Loucy (cell line): ENCODE measurements around the gene PIGX.

ENCODE experiments used
- CTCF ChIP-seq: fragments of 200-600 bp; sonication (generic); conservative IDR thresholded peaks from 2 replicates; pipeline ENCODE4 v1.5.1; 2014; ENCODE audit warnings: mild to moderate bottlenecking, antibody characterized with exemption, low read length
- EZH2phosphoT487 ChIP-seq: fragments of 200-600 bp; IDR thresholded peaks from 2 replicates; pipeline ENCODE4 v1.6.1; 2018; ENCODE audit warnings: antibody characterized with exemption, mild to moderate bottlenecking, moderate library complexity, borderline replicate concordance

GRCh38 chr3:196721097-196721496 is 8.9 kb downstream of the PIGX start:
- no peak for TF ChIP-seq CTCF
- TF ChIP-seq EZH2phosphoT487: no peak
